PC-3 (cell line): ENCODE results near the gene TMEM98.

ENCODE experiments used
- EZH2 ChIP-seq: fragments of 300-600 bp; sonication (generic); IDR thresholded peaks from one replicate; pipeline ENCODE4 v1.6.1; 2017; ENCODE audit warnings: antibody characterized with exemption, mild to moderate bottlenecking, low read length; ENCODE audit not compliant: unreplicated experiment
- EZH2phosphoT487 ChIP-seq: fragments of 300-600 bp; sonication (generic); IDR thresholded peaks from 2 replicates; pipeline ENCODE4 v1.6.1; 2018; ENCODE audit warnings: mild to moderate bottlenecking, antibody characterized with exemption, low read length, borderline replicate concordance
- TF ChIP-seq, protein P1 (sequence below): fragments of 300-600 bp; sonication (generic); conservative IDR thresholded peaks from 2 replicates; pipeline ENCODE4 v1.5.1; 2017; ENCODE audit warnings: antibody characterized with exemption, low read depth, mild to moderate bottlenecking, low read length

DNA sequence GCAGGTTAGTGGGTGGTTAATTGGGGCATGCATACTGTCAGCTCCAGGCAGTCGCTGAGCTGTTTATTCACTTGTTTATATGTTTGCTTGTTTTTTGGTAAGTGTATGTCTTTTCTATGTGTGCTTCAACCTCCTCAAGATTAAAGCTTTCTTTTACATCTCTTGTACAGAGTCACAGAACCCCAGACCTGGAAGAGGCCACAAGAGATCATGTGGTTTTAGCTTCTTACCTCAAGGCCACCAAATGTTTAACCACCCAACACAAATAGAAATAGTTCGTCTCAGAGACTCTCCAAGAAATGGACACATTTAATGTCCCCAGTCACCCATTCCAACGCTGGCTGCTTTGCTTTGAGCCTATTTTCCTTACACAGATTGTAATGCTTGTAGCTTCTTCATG lies 11.8 kb upstream of the TMEM98 start:
- TF ChIP-seq, protein P1, sequence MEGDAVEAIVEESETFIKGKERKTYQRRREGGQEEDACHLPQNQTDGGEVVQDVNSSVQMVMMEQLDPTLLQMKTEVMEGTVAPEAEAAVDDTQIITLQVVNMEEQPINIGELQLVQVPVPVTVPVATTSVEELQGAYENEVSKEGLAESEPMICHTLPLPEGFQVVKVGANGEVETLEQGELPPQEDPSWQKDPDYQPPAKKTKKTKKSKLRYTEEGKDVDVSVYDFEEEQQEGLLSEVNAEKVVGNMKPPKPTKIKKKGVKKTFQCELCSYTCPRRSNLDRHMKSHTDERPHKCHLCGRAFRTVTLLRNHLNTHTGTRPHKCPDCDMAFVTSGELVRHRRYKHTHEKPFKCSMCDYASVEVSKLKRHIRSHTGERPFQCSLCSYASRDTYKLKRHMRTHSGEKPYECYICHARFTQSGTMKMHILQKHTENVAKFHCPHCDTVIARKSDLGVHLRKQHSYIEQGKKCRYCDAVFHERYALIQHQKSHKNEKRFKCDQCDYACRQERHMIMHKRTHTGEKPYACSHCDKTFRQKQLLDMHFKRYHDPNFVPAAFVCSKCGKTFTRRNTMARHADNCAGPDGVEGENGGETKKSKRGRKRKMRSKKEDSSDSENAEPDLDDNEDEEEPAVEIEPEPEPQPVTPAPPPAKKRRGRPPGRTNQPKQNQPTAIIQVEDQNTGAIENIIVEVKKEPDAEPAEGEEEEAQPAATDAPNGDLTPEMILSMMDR = no peak
- no peak for TF ChIP-seq EZH2
- no peak for TF ChIP-seq EZH2phosphoT487
